G401 (cell line): ENCODE data around the gene AMD1. TPM values are rescaled to one million over a fixed set of nuclear protein-coding genes. Genes with fewer than 3 reads are reported as not detected.
"Not testable (repeated sequence)": the region's sequence is repeated elsewhere in the genome, so short reads cannot be mapped to it uniquely, and the experiment has no call there.

Experiments
- DNase-seq: peaks from one replicate; pipeline ENCODE4 v3.0.0-alpha.2; 2015; ENCODE audit warnings: low spot score
- in situ Hi-C: cut with HindIII; loops from 2 replicates; pipeline ENCODE4 v1.10.0; 2016; ENCODE audit warnings: low sequenced_read_pairs, mixed read lengths
- total RNA-seq: library from RNA; depleted of rRNA; stranded (reverse); fragments of >200 nt; shearing (Covaris generic); gene quantifications from 2 replicates; pipeline ENCODE4 v1.2.3, GENCODE V29; 2014; rRNA removed

AMD1 gene
- 92.1 and 142 TPM in 2 replicates for total RNA-seq

- in situ Hi-C loops = no loop called here
- peak; percentile 98 for DNase-seq
Observed at GRCh38 chr6:110873981-110874879, at the start of gene AMD1. Gene AMD1, plus strand, starts transcription at chr6:110874785. Its CDS starts 321 bp downstream, at chr6:110875106.

GRCh38 chr6:110826236-110827129 is 48.1 kb upstream of the AMD1 start:
- in situ Hi-C loops = no loop called here
- no peak for DNase-seq

GRCh38 chr6:110828396-110828795 is 46.2 kb upstream of the AMD1 start:
- DNase-seq = no peak
- in situ Hi-C loops = no loop called here

- in situ Hi-C loops = no loop called here
- DNase-seq = no peak
Observed at GRCh38 chr6:110831405-110831804, 43.2 kb upstream of the AMD1 start.

GRCh38 chr6:110833831-110834230 is 40.8 kb upstream of the AMD1 start:
- in situ Hi-C loops = no loop called here
- DNase-seq = no peak

GRCh38 chr6:110835751-110836150 is 38.8 kb upstream of the AMD1 start:
- in situ Hi-C loops = not testable (repeated sequence)

GRCh38 chr6:110841266-110841665 is 33.3 kb upstream of the AMD1 start:
- no peak for DNase-seq
- in situ Hi-C loops = no loop called here

More at GRCh38 chr6:110835751-110836150, 38.8 kb upstream of the AMD1 start:
- not testable (repeated sequence) for DNase-seq

- DNase-seq = no peak
- in situ Hi-C loops = no loop called here
Observed at GRCh38 chr6:110849781-110850180, 24.8 kb upstream of the AMD1 start.

- DNase-seq = no peak
- in situ Hi-C loops = no loop called here
Observed at GRCh38 chr6:110852773-110853172, 21.8 kb upstream of the AMD1 start.

GRCh38 chr6:110853754-110854477 is 20.7 kb upstream of the AMD1 start:
- in situ Hi-C loops = no loop called here
- no peak for DNase-seq

GRCh38 chr6:110856296-110856695 is 18.3 kb upstream of the AMD1 start:
- in situ Hi-C loops = no loop called here
- DNase-seq = no peak

- no peak for DNase-seq
- in situ Hi-C loops = no loop called here
Observed at GRCh38 chr6:110858016-110858415, 16.6 kb upstream of the AMD1 start.

- no peak for DNase-seq
- in situ Hi-C loops = no loop called here
Observed at GRCh38 chr6:110858562-110859214, 15.9 kb upstream of the AMD1 start.

GRCh38 chr6:110859335-110859792 is 15.2 kb upstream of the AMD1 start:
- in situ Hi-C loops = no loop called here
- no peak for DNase-seq

GRCh38 chr6:110864824-110865223 is 9.8 kb upstream of the AMD1 start:
- in situ Hi-C loops = no loop called here
- no peak for DNase-seq

- peak; percentile 40 for DNase-seq
- in situ Hi-C loops = loop anchor here (5.0 kb wide), 1 partner anchor 82 kb away; the partner anchor contains the start of gene GTF3C6
Observed at GRCh38 chr6:110874880-110875547, 429 bp downstream of the AMD1 start.

GRCh38 chr6:110875548-110876169 is 1.1 kb downstream of the AMD1 start:
- in situ Hi-C loops = loop anchor here (5.0 kb wide), 1 partner anchor 82 kb away; the partner anchor contains the start of gene GTF3C6
- peak; percentile 43 for DNase-seq
